Thoracic aorta (tissue), 2 donors: ENCODE data around the gene RSU1. TPM values are rescaled to one million over a fixed set of nuclear protein-coding genes. Genes with fewer than 3 reads are reported as not detected.

Experiments
- ATAC-seq: fragments of 150-250 bp; one replicate; pipeline ENCODE4 v1.8.0; 2017; ENCODE audit warnings: low read depth; ENCODE audit not compliant: insufficient number of reproducible peaks, low FRiP score
- DNase-seq: peaks from one replicate; pipeline ENCODE4 v3.0.0-alpha.2; 2020; ENCODE audit warnings: low spot score
- H3K27ac ChIP-seq, 2 donors: fragments of 200-600 bp; sonication (generic); 1 replicate in 1 of 2; 2 replicates in 1 of 2; pipeline ENCODE4 v1.5.1; 2016; ENCODE audit warnings: mild to moderate bottlenecking in 2 of 2, moderate library complexity in 2 of 2
- H3K27me3 ChIP-seq: fragments of 200-600 bp; sonication (generic); replicated peaks from 2 replicates; pipeline ENCODE4 v1.6.0; 2016; ENCODE audit warnings: mild to moderate bottlenecking; ENCODE audit not compliant: insufficient read depth
- H3K36me3 ChIP-seq: fragments of 200-600 bp; sonication (generic); one replicate; pipeline ENCODE4 v1.5.1; 2016
- H3K4me1 ChIP-seq, 2 donors: fragments of 200-600 bp; sonication (generic); 1 replicate in 1 of 2; 2 replicates in 1 of 2; pipeline versions ENCODE4 v1.5.1 to v1.6.0; 2016; ENCODE audit warnings: low read depth in 2 of 2, mild to moderate bottlenecking in 1 of 2; ENCODE audit not compliant: control insufficient read depth in 1 of 2
- H3K4me3 ChIP-seq: fragments of 200-600 bp; sonication (generic); 2 replicates; pipeline ENCODE4 v1.5.1; 2016; ENCODE audit warnings: mild to moderate bottlenecking
- H3K9me3 ChIP-seq: fragments of 200-600 bp; sonication (generic); 2 replicates; pipeline ENCODE4 v1.5.1; 2016
- total RNA-seq, 2 donors: library from RNA; depleted of rRNA; stranded (reverse); fragments of >200 nt; gene quantifications; one replicate each; pipeline versions ENCODE4 v1.1.0 to v1.2.3, GENCODE V29; 2016
- TF ChIP-seq, protein P1 (sequence below): fragments of 200-600 bp; sonication (generic); IDR thresholded peaks from one replicate; pipeline ENCODE4 v1.5.1; 2019; ENCODE audit warnings: antibody characterized with exemption

RSU1 gene
- total RNA-seq, 2 donors from 2014 or later: 88.0 to 122 TPM

DNA sequence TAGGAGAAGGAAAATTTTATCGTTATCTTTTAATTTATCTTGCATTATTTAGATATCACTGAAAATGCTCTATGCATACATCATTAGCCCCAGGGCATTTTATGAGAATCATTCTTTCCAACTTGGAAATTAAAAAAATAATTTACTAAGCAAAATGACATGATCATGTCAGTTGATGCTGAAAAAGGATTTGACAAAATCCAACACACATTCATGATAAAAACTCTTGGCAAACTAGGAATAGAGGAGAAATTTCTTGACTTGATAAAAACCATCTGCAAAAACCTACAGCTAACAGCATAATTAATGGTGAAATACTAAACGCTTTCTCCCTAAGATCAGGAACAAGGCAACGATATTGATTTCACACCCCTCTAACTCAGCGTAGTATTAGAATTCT, 40.2 kb upstream of the RSU1 start:
- no peak for DNase-seq
- Histone ChIP-seq H3K9me3 (no peaks in the 10 kb centered on the region), H3K27ac (no peak overlapping the region), H3K27me3 (no peaks in the 10 kb centered on the region), H3K4me1 (peaks cover 3 to 18% of the 10 kb centered on the region in 2 donors), H3K36me3 (no peaks in the 10 kb centered on the region), H3K4me3 (no peak overlapping the region)
- no peak for ATAC-seq
- TF ChIP-seq, protein P1, sequence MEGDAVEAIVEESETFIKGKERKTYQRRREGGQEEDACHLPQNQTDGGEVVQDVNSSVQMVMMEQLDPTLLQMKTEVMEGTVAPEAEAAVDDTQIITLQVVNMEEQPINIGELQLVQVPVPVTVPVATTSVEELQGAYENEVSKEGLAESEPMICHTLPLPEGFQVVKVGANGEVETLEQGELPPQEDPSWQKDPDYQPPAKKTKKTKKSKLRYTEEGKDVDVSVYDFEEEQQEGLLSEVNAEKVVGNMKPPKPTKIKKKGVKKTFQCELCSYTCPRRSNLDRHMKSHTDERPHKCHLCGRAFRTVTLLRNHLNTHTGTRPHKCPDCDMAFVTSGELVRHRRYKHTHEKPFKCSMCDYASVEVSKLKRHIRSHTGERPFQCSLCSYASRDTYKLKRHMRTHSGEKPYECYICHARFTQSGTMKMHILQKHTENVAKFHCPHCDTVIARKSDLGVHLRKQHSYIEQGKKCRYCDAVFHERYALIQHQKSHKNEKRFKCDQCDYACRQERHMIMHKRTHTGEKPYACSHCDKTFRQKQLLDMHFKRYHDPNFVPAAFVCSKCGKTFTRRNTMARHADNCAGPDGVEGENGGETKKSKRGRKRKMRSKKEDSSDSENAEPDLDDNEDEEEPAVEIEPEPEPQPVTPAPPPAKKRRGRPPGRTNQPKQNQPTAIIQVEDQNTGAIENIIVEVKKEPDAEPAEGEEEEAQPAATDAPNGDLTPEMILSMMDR: no peak

DNA sequence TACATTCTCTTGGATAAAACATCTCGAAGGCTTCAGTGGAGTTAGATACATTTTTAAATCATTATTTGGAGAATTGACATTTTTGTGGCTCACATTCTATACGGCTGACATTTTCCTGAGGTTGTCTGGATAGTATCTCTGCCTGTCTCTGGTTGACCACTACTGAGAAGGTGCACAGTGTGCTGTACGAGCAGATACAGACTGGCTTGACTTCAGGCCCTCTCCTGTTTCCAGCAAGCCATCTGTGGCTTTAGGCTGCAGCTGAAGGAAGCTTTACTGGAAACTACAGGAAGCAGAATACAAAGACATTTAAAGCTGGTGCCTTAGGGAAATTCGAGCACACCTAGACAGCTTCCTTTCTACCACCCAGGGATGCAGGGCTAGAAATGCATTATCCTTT, 39.3 kb upstream of the RSU1 start:
- H3K4me1 ChIP-seq: peaks cover 3 to 18% of the 10 kb centered on the region in 2 donors
- no peaks in the 10 kb centered on the region for H3K27me3 ChIP-seq
- no peak overlapping the region for H3K27ac ChIP-seq
- ATAC-seq (no peak), DNase-seq (no peak)
- no peaks in the 10 kb centered on the region for H3K9me3 ChIP-seq
- H3K36me3 ChIP-seq: no peaks in the 10 kb centered on the region
- no peak overlapping the region for H3K4me3 ChIP-seq
- TF ChIP-seq, protein P1: no peak

DNA sequence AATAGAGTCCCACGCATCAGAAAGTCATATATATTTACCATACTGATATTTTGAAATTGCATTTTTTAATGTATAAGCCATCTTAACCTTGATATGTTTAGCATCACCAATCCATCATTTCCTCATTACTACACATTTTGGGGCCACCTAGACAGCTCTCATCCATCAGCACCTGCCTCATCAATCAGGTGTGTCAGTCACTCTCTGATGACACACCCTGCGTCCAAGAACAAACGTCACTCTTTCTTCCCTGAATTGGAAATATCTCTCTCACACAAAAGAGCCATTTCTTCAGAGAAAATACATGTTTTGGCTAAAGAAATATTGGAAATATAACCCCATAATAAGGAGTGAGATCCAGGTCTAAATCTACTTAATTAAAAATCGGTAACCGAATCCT, 38.9 kb upstream of the RSU1 start:
- Histone ChIP-seq H3K9me3 (no peaks in the 10 kb centered on the region), H3K27ac (no peak overlapping the region), H3K36me3 (no peaks in the 10 kb centered on the region), H3K4me3 (no peak overlapping the region), H3K4me1 (peaks cover 3 to 18% of the 10 kb centered on the region in 2 donors), H3K27me3 (no peaks in the 10 kb centered on the region)
- ATAC-seq (no peak), DNase-seq (no peak)
- TF ChIP-seq, protein P1: no peak

DNA sequence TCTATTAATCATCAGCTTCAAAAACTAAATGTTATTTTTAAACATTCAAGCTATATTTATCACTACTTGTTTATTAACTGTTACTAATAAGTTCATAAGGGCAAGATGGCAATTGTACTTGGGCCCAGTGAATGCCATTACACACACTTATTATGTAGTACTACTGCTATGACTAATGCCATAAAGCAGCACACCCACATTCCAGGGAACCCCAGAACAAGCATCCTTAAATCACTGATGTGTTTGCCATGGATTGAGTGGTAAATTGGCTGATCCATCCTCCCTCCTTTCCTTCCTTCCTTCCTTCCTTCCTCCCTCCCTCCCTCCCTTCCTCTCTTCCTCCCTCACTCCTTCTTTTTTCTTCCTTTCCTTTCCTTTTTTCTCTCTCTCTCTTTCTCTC, 37.4 kb upstream of the RSU1 start:
- H3K36me3 ChIP-seq: no peaks in the 10 kb centered on the region
- TF ChIP-seq, protein P1: no peak
- ATAC-seq (no peak), DNase-seq (no peak)
- H3K4me3 ChIP-seq: no peak overlapping the region
- H3K27ac ChIP-seq: no peak overlapping the region
- no peaks in the 10 kb centered on the region for H3K9me3 ChIP-seq
- H3K27me3 ChIP-seq: no peaks in the 10 kb centered on the region
- peaks cover 3 to 18% of the 10 kb centered on the region in 2 donors for H3K4me1 ChIP-seq

DNA sequence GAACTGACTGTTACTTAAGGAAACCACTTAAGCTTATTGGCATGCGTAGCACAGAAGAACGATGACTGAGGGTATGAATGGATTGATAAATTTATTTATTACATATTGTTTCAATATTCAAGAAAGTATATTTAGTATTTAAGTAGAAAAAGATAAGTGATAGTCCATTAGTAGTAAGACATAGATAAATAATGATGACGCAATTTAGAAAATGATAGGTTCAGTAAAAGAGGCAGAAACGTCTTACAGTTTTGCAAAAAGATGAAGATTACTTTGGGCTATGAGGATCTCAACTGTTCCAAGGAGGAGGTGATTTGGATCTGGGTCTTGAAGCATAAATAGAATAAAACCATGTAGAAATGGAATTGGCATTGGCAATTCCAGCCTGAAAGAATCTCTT, 36.6 kb upstream of the RSU1 start:
- TF ChIP-seq, protein P1: no peak
- no peak overlapping the region for H3K4me3 ChIP-seq
- H3K36me3 ChIP-seq: no peaks in the 10 kb centered on the region
- DNase-seq: no peak
- H3K27ac ChIP-seq: no peak overlapping the region
- H3K27me3 ChIP-seq: no peaks in the 10 kb centered on the region
- ATAC-seq: no peak
- H3K4me1 ChIP-seq: peaks cover 3 to 24% of the 10 kb centered on the region in 2 donors
- no peaks in the 10 kb centered on the region for H3K9me3 ChIP-seq
